Vagina (tissue), 2 donors: ENCODE data around the gene ZNF385B. TPM values are rescaled to one million over a fixed set of nuclear protein-coding genes. Genes with fewer than 3 reads are reported as not detected.

Experiments used
- DNase-seq, 2 donors: peaks; one replicate each; pipeline ENCODE4 v3.0.0-alpha.2; 2017; ENCODE audit errors: extremely low spot score in 2 of 2
- H3K27ac ChIP-seq: fragments of 200-600 bp; sonication (generic); one replicate; pipeline ENCODE4 v1.5.1; 2019
- H3K27me3 ChIP-seq: fragments of 200-600 bp; sonication (generic); one replicate; pipeline ENCODE4 v1.5.1; 2019
- H3K36me3 ChIP-seq, 2 donors: fragments of 200-600 bp; sonication (generic); one replicate each; pipeline ENCODE4 v1.5.1; 2017 to 2019
- H3K4me1 ChIP-seq: fragments of 200-600 bp; sonication (generic); one replicate; pipeline ENCODE4 v1.5.1; 2019
- H3K4me3 ChIP-seq, 2 donors: fragments of 200-600 bp; sonication (generic); 1 replicate in 1 of 2; 2 replicates in 1 of 2; pipeline ENCODE4 v1.5.1; 2016 to 2019
- H3K9me3 ChIP-seq: fragments of 200-600 bp; sonication (generic); one replicate; pipeline ENCODE4 v1.5.1; 2019
- POLR2A ChIP-seq, 2 donors: fragments of 450-650 bp; IDR thresholded peaks; one replicate each; pipeline ENCODE4 v1.6.1; 2017; ENCODE audit warnings: antibody characterized with exemption in 2 of 2, mild to moderate bottlenecking in 2 of 2, moderate library complexity in 2 of 2
- POLR2AphosphoS5 ChIP-seq, 2 donors: sonication (generic); formaldehyde crosslinking; IDR thresholded peaks; one replicate each; pipeline ENCODE4 v1.9.0; 2017; ENCODE audit warnings: antibody characterized with exemption in 2 of 2, mild to moderate bottlenecking in 2 of 2, low read depth in 1 of 2; ENCODE audit not compliant: insufficient read depth in 1 of 2
- intact Hi-C: fragments of 100-400 bp; cut with DNase I; formaldehyde crosslinking; loops from one replicate; pipeline ENCODE4 v1.15.1; 2023
- total RNA-seq: library from RNA; depleted of rRNA; stranded (reverse); fragments of >200 nt; gene quantifications from one replicate; pipeline ENCODE4 v1.2.3, GENCODE V29; 2016
- TF ChIP-seq, protein P1 (sequence below), 3 experiments: fragments of 450-650 bp in 2 of 3; fragments of 200-600 bp in 1 of 3; sonication (generic) in 1 of 3; IDR thresholded peaks; one replicate each; pipeline ENCODE4 v1.5.1; 2017 to 2019; ENCODE audit warnings: antibody characterized with exemption in 3 of 3, mild to moderate bottlenecking in 2 of 3, moderate library complexity in 2 of 3

The ZNF385B gene
- total RNA-seq, 1 donor from 2014 or later, result 11.5 TPM

- H3K4me1 ChIP-seq, result no peaks in the 10 kb centered on the region
- DNase-seq, result no peak
- no peaks in the 10 kb centered on the region for H3K36me3 ChIP-seq
- intact Hi-C loops, result no loop called here
- H3K9me3 ChIP-seq, result no peaks in the 10 kb centered on the region
- no peaks in the 10 kb centered on the region for H3K27me3 ChIP-seq
- H3K4me3 ChIP-seq, result no peak overlapping the region
- TF ChIP-seq POLR2AphosphoS5 (IDR thresholded peaks at IDR 0.05; ENCODE audit: insufficient read depth in 1 of 2, low read depth in 1 of 2) (no peak), POLR2A (IDR thresholded peaks at IDR 0.05) (no peak)
- TF ChIP-seq, protein P1, sequence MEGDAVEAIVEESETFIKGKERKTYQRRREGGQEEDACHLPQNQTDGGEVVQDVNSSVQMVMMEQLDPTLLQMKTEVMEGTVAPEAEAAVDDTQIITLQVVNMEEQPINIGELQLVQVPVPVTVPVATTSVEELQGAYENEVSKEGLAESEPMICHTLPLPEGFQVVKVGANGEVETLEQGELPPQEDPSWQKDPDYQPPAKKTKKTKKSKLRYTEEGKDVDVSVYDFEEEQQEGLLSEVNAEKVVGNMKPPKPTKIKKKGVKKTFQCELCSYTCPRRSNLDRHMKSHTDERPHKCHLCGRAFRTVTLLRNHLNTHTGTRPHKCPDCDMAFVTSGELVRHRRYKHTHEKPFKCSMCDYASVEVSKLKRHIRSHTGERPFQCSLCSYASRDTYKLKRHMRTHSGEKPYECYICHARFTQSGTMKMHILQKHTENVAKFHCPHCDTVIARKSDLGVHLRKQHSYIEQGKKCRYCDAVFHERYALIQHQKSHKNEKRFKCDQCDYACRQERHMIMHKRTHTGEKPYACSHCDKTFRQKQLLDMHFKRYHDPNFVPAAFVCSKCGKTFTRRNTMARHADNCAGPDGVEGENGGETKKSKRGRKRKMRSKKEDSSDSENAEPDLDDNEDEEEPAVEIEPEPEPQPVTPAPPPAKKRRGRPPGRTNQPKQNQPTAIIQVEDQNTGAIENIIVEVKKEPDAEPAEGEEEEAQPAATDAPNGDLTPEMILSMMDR (IDR thresholded peaks at IDR 0.05), result no peak
- no peak overlapping the region for H3K27ac ChIP-seq
Observed at GRCh38 chr2:179538406-179539123, 322.8 kb downstream of the ZNF385B start.

- TF ChIP-seq POLR2A (IDR thresholded peaks at IDR 0.05) (no peak), POLR2AphosphoS5 (IDR thresholded peaks at IDR 0.05; ENCODE audit: insufficient read depth in 1 of 2, low read depth in 1 of 2) (no peak)
- TF ChIP-seq, protein P1 (IDR thresholded peaks at IDR 0.05), result no peak
- no peak for DNase-seq
- H3K36me3 ChIP-seq, result no peaks in the 10 kb centered on the region
- intact Hi-C loops, result no loop called here
- no peaks in the 10 kb centered on the region for H3K27me3 ChIP-seq
- no peaks in the 10 kb centered on the region for H3K4me1 ChIP-seq
- no peak overlapping the region for H3K27ac ChIP-seq
- no peak overlapping the region for H3K4me3 ChIP-seq
- H3K9me3 ChIP-seq, result no peaks in the 10 kb centered on the region
Observed at GRCh38 chr2:179536185-179536584, 325.2 kb downstream of the ZNF385B start.

- intact Hi-C loops, result no loop called here
Observed at GRCh38 chr2:179533875-179534274, 327.5 kb downstream of the ZNF385B start.

DNA sequence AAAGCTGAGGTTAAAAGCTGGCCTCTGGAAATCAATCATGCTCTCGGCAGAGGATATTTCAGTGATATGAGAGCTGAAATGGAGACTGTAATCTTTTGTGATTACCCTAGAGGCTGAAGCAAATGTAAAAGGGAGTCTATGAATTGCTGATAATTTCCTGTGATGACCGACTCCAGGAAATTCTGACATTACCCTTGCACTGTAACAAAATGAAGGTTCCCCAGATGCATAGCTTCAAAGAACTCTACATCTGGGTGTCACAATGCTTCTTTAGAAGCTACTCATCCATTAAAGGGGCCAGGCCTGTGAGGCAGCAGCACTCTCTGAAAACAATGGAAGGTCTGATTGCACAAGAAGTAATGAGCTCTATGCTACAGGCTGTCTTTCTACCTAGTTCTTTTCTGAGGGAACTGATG is 328.5 kb downstream of the ZNF385B start:
- Histone ChIP-seq H3K36me3 (no peaks in the 10 kb centered on the region), H3K4me1 (no peaks in the 10 kb centered on the region), H3K27me3 (no peaks in the 10 kb centered on the region), H3K27ac (no peak overlapping the region), H3K9me3 (no peaks in the 10 kb centered on the region), H3K4me3 (no peak overlapping the region)
- intact Hi-C loops, result no loop called here
- DNase-seq, result no peak
- no peak for TF ChIP-seq POLR2A (IDR thresholded peaks at IDR 0.05)
- TF ChIP-seq, protein P1 (IDR thresholded peaks at IDR 0.05), result no peak
- TF ChIP-seq POLR2AphosphoS5 (IDR thresholded peaks at IDR 0.05; ENCODE audit: insufficient read depth in 1 of 2, low read depth in 1 of 2), result no peak

More at GRCh38 chr2:179533875-179534274, 327.5 kb downstream of the ZNF385B start:
- H3K4me1 ChIP-seq, result no peaks in the 10 kb centered on the region
- DNase-seq, result no peak
- no peaks in the 10 kb centered on the region for H3K9me3 ChIP-seq
- no peak overlapping the region for H3K27ac ChIP-seq
- no peak overlapping the region for H3K4me3 ChIP-seq
- no peaks in the 10 kb centered on the region for H3K27me3 ChIP-seq
- H3K36me3 ChIP-seq, result no peaks in the 10 kb centered on the region
- TF ChIP-seq POLR2A (IDR thresholded peaks at IDR 0.05), result no peak
- TF ChIP-seq, protein P1 (IDR thresholded peaks at IDR 0.05), result no peak
- no peak for TF ChIP-seq POLR2AphosphoS5 (IDR thresholded peaks at IDR 0.05; ENCODE audit: insufficient read depth in 1 of 2, low read depth in 1 of 2)

DNA sequence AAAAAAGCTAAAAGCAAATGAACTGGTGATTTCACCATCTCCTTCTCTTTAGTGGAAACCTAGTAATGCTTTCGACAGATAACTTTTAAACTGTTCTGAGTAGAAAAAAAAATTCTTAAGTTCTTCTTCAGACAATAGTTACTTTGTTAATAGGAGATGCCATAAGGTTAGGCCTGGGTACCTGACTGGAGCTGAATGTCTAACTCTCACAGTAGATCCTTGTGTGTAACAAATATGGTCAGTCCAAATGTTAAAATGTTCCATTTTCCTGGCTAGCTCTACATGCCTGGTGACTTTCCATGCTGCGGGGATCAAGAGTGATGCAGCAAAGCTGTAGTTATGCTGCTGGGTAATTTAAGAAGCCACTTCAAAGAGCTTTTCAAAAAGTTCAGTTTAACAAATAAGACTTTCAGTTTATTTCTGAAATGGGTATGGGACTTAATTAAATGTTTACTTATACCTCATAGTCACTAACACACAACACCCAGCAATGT is 332.8 kb downstream of the ZNF385B start:
- no peaks in the 10 kb centered on the region for H3K27me3 ChIP-seq
- intact Hi-C loops, result no loop called here
- TF ChIP-seq, protein P1 (IDR thresholded peaks at IDR 0.05), result no peak
- TF ChIP-seq POLR2A (IDR thresholded peaks at IDR 0.05), result no peak
- no peak for TF ChIP-seq POLR2AphosphoS5 (IDR thresholded peaks at IDR 0.05; ENCODE audit: insufficient read depth in 1 of 2, low read depth in 1 of 2)
- H3K27ac ChIP-seq, result no peak overlapping the region
- no peaks in the 10 kb centered on the region for H3K9me3 ChIP-seq
- H3K4me3 ChIP-seq, result no peak overlapping the region
- no peaks in the 10 kb centered on the region for H3K36me3 ChIP-seq
- no peaks in the 10 kb centered on the region for H3K4me1 ChIP-seq
- no peak for DNase-seq
